Endometrial microvascular endothelial cells (primary cell): ENCODE measurements around the gene MNDA. TPM values are rescaled to one million over a fixed set of nuclear protein-coding genes. Genes with fewer than 3 reads are reported as not detected.
"Not testable (repeated sequence)": the region's sequence is repeated elsewhere in the genome, so short reads cannot be mapped to it uniquely, and the experiment has no call there.

ENCODE experiments used
- in situ Hi-C: cut with HindIII; loops from 2 replicates; pipeline ENCODE4 v1.10.0; 2017; ENCODE audit warnings: low sequenced_read_pairs, low pct_unique_long_range_greater_than_20kb; ENCODE audit errors: inconsistent ontology term
- total RNA-seq: library from RNA; depleted of rRNA; stranded (reverse); fragments of >200 nt; gene quantifications from one replicate; pipeline ENCODE4 v1.2.3, GENCODE V29; 2015; ENCODE audit errors: inconsistent ontology term

Gene MNDA
- total RNA-seq, 1 donor from 2014 or later, result not detected

DNA sequence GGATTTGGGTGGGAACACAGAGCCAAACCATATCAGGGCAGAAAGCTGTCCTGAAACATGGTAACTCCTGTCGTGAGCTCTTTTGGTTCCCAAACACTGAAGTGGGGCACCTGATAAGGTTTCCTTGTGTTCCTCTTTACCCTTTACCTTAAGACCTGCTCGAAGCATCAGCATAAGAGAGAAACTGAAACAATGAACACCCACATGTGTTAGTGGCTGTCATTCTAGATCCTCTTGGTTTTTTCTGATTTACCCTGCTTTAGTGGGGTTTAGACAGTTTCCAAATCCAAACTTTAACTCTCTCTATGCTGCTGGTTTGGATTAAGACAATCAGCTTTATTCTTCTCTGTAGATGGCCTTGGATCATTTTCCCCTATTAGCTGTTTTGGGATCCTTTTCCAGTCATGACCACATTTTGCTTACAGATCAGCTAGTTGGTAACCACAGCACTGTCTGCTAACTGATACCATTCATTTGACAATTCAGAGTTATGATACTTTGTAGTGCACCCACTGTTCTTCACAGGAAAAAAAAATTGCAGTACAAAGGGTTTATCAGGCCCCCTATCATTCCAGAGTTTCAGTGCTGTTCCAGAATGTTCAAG, 975 bp upstream of the MNDA start:
- in situ Hi-C loops, result no loop called here

DNA sequence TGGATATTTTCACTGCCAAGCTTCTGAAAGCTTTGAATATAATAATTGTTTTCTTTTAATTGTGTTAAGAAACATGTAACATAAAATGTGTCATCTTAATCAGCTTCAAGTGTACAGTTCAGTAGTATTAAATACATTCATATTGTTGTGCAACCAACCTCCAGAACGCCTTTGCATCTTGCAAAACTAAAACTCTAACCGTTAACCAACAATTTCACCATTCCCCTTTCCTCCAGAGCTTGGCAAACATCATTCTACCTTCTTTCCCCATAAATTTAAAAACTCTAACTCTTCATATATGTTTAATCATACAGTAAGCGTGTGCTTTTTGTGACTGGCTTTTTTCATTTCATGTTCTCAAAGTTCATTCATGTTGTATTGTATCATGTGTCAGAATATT, 2.1 kb downstream of the MNDA start:
- in situ Hi-C loops, result no loop called here

GRCh38 chr1:158836038-158836437, 4.9 kb downstream of the MNDA start:
- in situ Hi-C loops, result no loop called here

GRCh38 chr1:158838660-158839059, 7.5 kb downstream of the MNDA start:
- in situ Hi-C loops, result no loop called here

- in situ Hi-C loops, result no loop called here
Measured at GRCh38 chr1:158839566-158839965, 8.4 kb downstream of the MNDA start.

GRCh38 chr1:158840236-158840635, 9.1 kb downstream of the MNDA start:
- in situ Hi-C loops, result no loop called here

DNA sequence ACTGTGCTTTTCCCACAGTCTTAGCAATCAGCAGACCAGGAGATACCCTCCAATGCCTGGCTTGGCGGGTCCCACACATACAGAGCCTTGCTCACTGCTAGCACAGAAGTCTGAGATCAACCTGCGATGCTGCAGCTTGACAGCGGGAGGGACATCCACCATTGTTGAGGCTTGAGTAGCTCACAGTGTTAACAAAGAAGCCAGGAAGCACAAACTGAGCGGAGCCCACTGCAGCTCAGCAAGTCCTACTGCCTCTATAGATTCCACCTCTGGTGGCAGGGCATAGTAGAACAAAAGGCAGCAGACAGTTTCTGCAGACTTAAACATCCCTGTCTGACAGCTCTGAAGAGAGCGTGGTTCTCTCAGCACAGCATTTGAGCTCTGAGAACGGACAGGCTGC, 33.4 kb downstream of the MNDA start:
- in situ Hi-C loops, result no loop called here

GRCh38 chr1:158870438-158870837, 39.3 kb downstream of the MNDA start:
- in situ Hi-C loops, result not testable (repeated sequence)

- in situ Hi-C loops, result no loop called here
Measured at GRCh38 chr1:158873141-158873540, 42.0 kb downstream of the MNDA start.

DNA sequence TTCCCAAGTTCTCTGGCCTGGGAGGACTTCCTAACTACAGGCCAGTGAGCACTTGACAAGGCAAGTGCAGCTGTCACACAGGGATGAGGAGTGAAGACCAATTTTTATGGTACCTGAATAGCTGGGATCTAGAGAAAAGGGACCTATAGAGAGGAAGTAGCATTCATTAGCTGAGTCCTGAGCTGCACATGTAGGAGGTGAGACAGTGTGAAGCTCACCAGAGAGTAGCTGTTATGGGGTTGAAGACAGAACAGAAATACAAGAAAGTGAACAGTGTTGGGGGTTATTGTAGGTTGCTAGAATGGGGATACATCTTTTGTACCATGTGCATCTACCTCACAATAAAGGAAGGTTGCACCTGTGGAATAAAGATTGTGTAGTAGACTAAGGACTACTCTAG, 62.5 kb downstream of the MNDA start:
- in situ Hi-C loops, result no loop called here

- in situ Hi-C loops, result no loop called here
Measured at GRCh38 chr1:158898722-158899121, 67.6 kb downstream of the MNDA start.

Other genes starting within 250 kb of the MNDA start
- gene OR10Z1, start 226.1 kb upstream of the MNDA start, total RNA-seq, result not detected
- not detected for gene SPTA1, start 144.6 kb upstream of the MNDA start, total RNA-seq
- not detected for gene OR6K2, start 130.7 kb upstream of the MNDA start, total RNA-seq
- not detected for gene OR6K3, start 110.6 kb upstream of the MNDA start, total RNA-seq
- gene OR6K6, start 76.6 kb upstream of the MNDA start, total RNA-seq, result not detected
- not detected for gene OR6N1, start 59.2 kb upstream of the MNDA start, total RNA-seq
- gene OR6N2, start 50.1 kb upstream of the MNDA start, total RNA-seq, result not detected
- not detected for gene PYHIN1, start 100.2 kb downstream of the MNDA start, total RNA-seq
- gene IFI16, start 178.6 kb downstream of the MNDA start, total RNA-seq, result 141 TPM
- gene AIM2, start 245.4 kb downstream of the MNDA start, total RNA-seq, result not detected